Measurements from ENCODE around the gene UBXN2A. TPM values are rescaled to one million over a fixed set of nuclear protein-coding genes. Genes with fewer than 3 reads are reported as not detected.
A peak's percentile ranks its signal among the peaks of the same experiment; 100 is the strongest.
"Not testable (repeated sequence)": the region's sequence is repeated elsewhere in the genome, so short reads cannot be mapped to it uniquely, and the experiment has no call there.

The UBXN2A gene
- total RNA-seq, 2 experiments from 2014 or later, result 11.8 to 12.2 TPM

- H3K4me3 Mint-ChIP-seq, result no peak overlapping the region
- no peak for DNase-seq
- POLR2A ChIA-PET, result no interaction called here
Measured at GRCh38 chr2:24038786-24039499, 98.7 kb downstream of the UBXN2A start.

GRCh38 chr2:24040511-24040910 lies 100.2 kb downstream of the UBXN2A start:
- peaks cover 17% of the 10 kb centered on the region for H3K4me1 Mint-ChIP-seq (ENCODE audit: low read depth)
- no peak for DNase-seq
- H3K27me3 Mint-ChIP-seq, result no peaks in the 10 kb centered on the region
- intact Hi-C loops (cut with micrococcal nuclease), result no loop called here
- peaks cover 20% of the 10 kb centered on the region for H3K36me3 Mint-ChIP-seq
- H3K9me3 Mint-ChIP-seq, result no peaks in the 10 kb centered on the region
- H3K27ac Mint-ChIP-seq, result no peak overlapping the region
- CTCF ChIA-PET, result no interaction called here
- no peak overlapping the region for H3K4me3 Mint-ChIP-seq
- POLR2A ChIA-PET, result no interaction called here

More at GRCh38 chr2:24038786-24039499, 98.7 kb downstream of the UBXN2A start:
- H3K4me1 Mint-ChIP-seq (ENCODE audit: low read depth), result peaks cover 17% of the 10 kb centered on the region
- CTCF ChIA-PET, result no interaction called here
- H3K27me3 Mint-ChIP-seq, result no peaks in the 10 kb centered on the region
- no peaks in the 10 kb centered on the region for H3K9me3 Mint-ChIP-seq
- intact Hi-C loops (cut with micrococcal nuclease), result no loop called here
- peaks cover 22% of the 10 kb centered on the region for H3K36me3 Mint-ChIP-seq
- H3K27ac Mint-ChIP-seq, result no peak overlapping the region

GRCh38 chr2:24043133-24043532 lies 102.9 kb downstream of the UBXN2A start:
- H3K36me3 Mint-ChIP-seq; H3K4me3 Mint-ChIP-seq; H3K27ac Mint-ChIP-seq; H3K9me3 Mint-ChIP-seq; H3K27me3 Mint-ChIP-seq; CTCF ChIA-PET; DNase-seq; intact Hi-C loops (cut with micrococcal nuclease); POLR2A ChIA-PET: not testable (repeated sequence)
- H3K4me1 Mint-ChIP-seq (ENCODE audit: low read depth), result peaks cover 18% of the 10 kb centered on the region

GRCh38 chr2:24045511-24046508 lies 105.5 kb downstream of the UBXN2A start:
- ChIA-PET POLR2A (interaction anchor here (1.8 kb wide), 1 partner anchor 119 kb away, joined by 34 read pairs; the partner anchor contains the start of gene ATAD2B), CTCF (no interaction called here)
- peaks cover 21% of the 10 kb centered on the region for H3K4me1 Mint-ChIP-seq (ENCODE audit: low read depth)
- DNase-seq, result no peak
- H3K27ac Mint-ChIP-seq, result no peak overlapping the region
- intact Hi-C loops (cut with micrococcal nuclease), result loop anchor here (2.0 kb wide), 3 partner anchors 39 to 105 kb away; partner anchors contain the start of genes FAM228B, PFN4, TP53I3 and UBXN2A
- no peaks in the 10 kb centered on the region for H3K36me3 Mint-ChIP-seq
- peak overlapping the region; percentile 95 for H3K4me3 Mint-ChIP-seq
- no peaks in the 10 kb centered on the region for H3K9me3 Mint-ChIP-seq
- peaks cover 3% of the 10 kb centered on the region for H3K27me3 Mint-ChIP-seq

- Mint-ChIP-seq H3K36me3 (no peaks in the 10 kb centered on the region), H3K27me3 (peaks cover 3% of the 10 kb centered on the region), H3K4me3 (peak overlapping the region; percentile 95), H3K27ac (no peak overlapping the region), H3K9me3 (no peaks in the 10 kb centered on the region), H3K4me1 (ENCODE audit: low read depth) (peaks cover 21% of the 10 kb centered on the region)
- POLR2A ChIA-PET, result interaction anchor here (1.1 to 1.8 kb wide), 6 partner anchors 14 to 120 kb away, joined by 3 to 34 read pairs (median 10); partner anchors contain the start of genes ATAD2B, SF3B6, TP53I3 and UBXN2A
- DNase-seq, result no peak
- CTCF ChIA-PET, result interaction anchor here (0.7 to 1.6 kb wide), 3 partner anchors 37 to 222 kb away, joined by 4 to 19 read pairs (median 15); partner anchors contain the start of genes ATAD2B and TP53I3
- intact Hi-C loops (cut with micrococcal nuclease), result loop anchor here (2.0 kb wide), 3 partner anchors 38 to 106 kb away; partner anchors contain the start of genes FAM228B, PFN4, TP53I3 and UBXN2A
Measured at GRCh38 chr2:24046599-24046929, 106.3 kb downstream of the UBXN2A start.

- Mint-ChIP-seq H3K36me3 (no peaks in the 10 kb centered on the region), H3K27ac (peak within 1 kb of the TSS; percentile 74), H3K4me3 (peak within 1 kb of the TSS; percentile 95), H3K27me3 (peaks cover 3% of the 10 kb centered on the region), H3K9me3 (no peaks in the 10 kb centered on the region), H3K4me1 (ENCODE audit: low read depth) (peaks cover 21% of the 10 kb centered on the region)
- intact Hi-C loops (cut with micrococcal nuclease), result loop anchor here (1.0 to 2.0 kb wide), 6 partner anchors 13 to 120 kb away; partner anchors contain the start of genes ATAD2B, FAM228B, PFN4 and SF3B6
- ChIA-PET POLR2A (interaction anchor here (0.6 to 1.8 kb wide), 10 partner anchors 10 to 120 kb away, joined by 3 to 34 read pairs (median 4); partner anchors contain the start of genes ATAD2B, FAM228B, SF3B6 and TP53I3), CTCF (interaction anchor here (0.7 to 1.6 kb wide), 6 partner anchors 13 to 231 kb away, joined by 3 to 19 read pairs (median 4); partner anchors contain the start of genes ATAD2B and TP53I3)
- DNase-seq, result peak; percentile 97
Measured at GRCh38 chr2:24046930-24047702, 106.9 kb downstream of the UBXN2A start, which contains the start of gene WDCP. WDCP (minus strand) TSS chr2:24047391; CDS start chr2:24039494, 7,897 bp downstream.

GRCh38 chr2:24047703-24048033 lies 107.4 kb downstream of the UBXN2A start:
- CTCF ChIA-PET, result interaction anchor here (0.7 to 1.6 kb wide), 5 partner anchors 13 to 231 kb away, joined by 3 to 19 read pairs (median 3); partner anchors contain the start of genes ATAD2B and TP53I3
- POLR2A ChIA-PET, result interaction anchor here (0.6 to 1.8 kb wide), 10 partner anchors 11 to 291 kb away, joined by 3 to 34 read pairs (median 4); partner anchors contain the start of genes ATAD2B, FAM228B, SF3B6 and TP53I3
- Mint-ChIP-seq H3K4me1 (ENCODE audit: low read depth) (peaks cover 21% of the 10 kb centered on the region), H3K27me3 (peaks cover 3% of the 10 kb centered on the region), H3K9me3 (no peaks in the 10 kb centered on the region), H3K27ac (peak overlapping the region; percentile 74), H3K4me3 (peak overlapping the region; percentile 95), H3K36me3 (no peaks in the 10 kb centered on the region)
- intact Hi-C loops (cut with micrococcal nuclease), result loop anchor here (1.0 to 2.0 kb wide), 6 partner anchors 13 to 120 kb away; partner anchors contain the start of genes ATAD2B, FAM228B, PFN4 and SF3B6
- no peak for DNase-seq

GRCh38 chr2:24048769-24049484 lies 108.7 kb downstream of the UBXN2A start:
- no peak for DNase-seq
- Mint-ChIP-seq H3K36me3 (no peaks in the 10 kb centered on the region), H3K9me3 (no peaks in the 10 kb centered on the region), H3K4me3 (no peak overlapping the region), H3K27ac (no peak overlapping the region), H3K27me3 (peaks cover 3% of the 10 kb centered on the region), H3K4me1 (ENCODE audit: low read depth) (peaks cover 18% of the 10 kb centered on the region)
- ChIA-PET POLR2A (interaction anchor here (1.6 kb wide), 1 partner anchor 122 kb away, joined by 4 read pairs; the partner anchor contains the start of gene ATAD2B), CTCF (interaction anchor here (0.9 to 1.8 kb wide), 3 partner anchors 28 to 122 kb away, joined by 3 to 10 read pairs (median 6); partner anchors contain the start of genes ATAD2B and TP53I3)
- intact Hi-C loops (cut with micrococcal nuclease), result no loop called here

GRCh38 chr2:24049485-24050021 lies 109.3 kb downstream of the UBXN2A start, which contains the start of gene FKBP1B:
FKBP1B (plus strand) TSS chr2:24049741; CDS start chr2:24049850, 109 bp downstream.
- Mint-ChIP-seq H3K4me1 (ENCODE audit: low read depth) (peaks cover 18% of the 10 kb centered on the region), H3K27ac (no peak within 1 kb of the TSS), H3K27me3 (peaks cover 3% of the 10 kb centered on the region), H3K9me3 (no peaks in the 10 kb centered on the region), H3K4me3 (no peak within 1 kb of the TSS), H3K36me3 (no peaks in the 10 kb centered on the region)
- intact Hi-C loops (cut with micrococcal nuclease), result no loop called here
- peak; percentile 75 for DNase-seq
- ChIA-PET CTCF (interaction anchor here (1.2 to 1.8 kb wide), 2 partner anchors 34 to 122 kb away, joined by 6 to 10 read pairs; partner anchors contain the start of genes ATAD2B and TP53I3), POLR2A (interaction anchor here (0.8 to 1.6 kb wide), 2 partner anchors 27 to 123 kb away, joined by 3 to 4 read pairs; partner anchors contain the start of gene ATAD2B)

Measured in activated CD4-positive, alpha-beta memory T cell treated with anti-CD3 and anti-CD28 coated beads for 36 hours (primary cell).